ENCODE data around the gene AKR7A2. TPM values are rescaled to one million over a fixed set of nuclear protein-coding genes. Genes with fewer than 3 reads are reported as not detected.

Gene AKR7A2
- total and polyA plus RNA-seq, 2 donors (not counting 1 experiment from before 2014, with no cell fraction given) = 31.3 to 63.6 TPM

- Histone ChIP-seq H3K27me3 (ENCODE audit: control insufficient read depth, insufficient read depth, low read length) (no peaks in the 10 kb centered on the region), H2AFZ (ENCODE audit: low read length) (no peak overlapping the region), H3K9me3 (ENCODE audit: control insufficient read depth, insufficient read depth, low read depth, low read length) (no peaks in the 10 kb centered on the region), H3K79me2 (ENCODE audit: control insufficient read depth, insufficient read depth, low read length) (peaks cover 9% of the 10 kb centered on the region), H3K27ac (ENCODE audit: insufficient read depth, low read length) (no peak overlapping the region), H3K4me3 (replicated peaks in 1 of 4; ENCODE audit: control extremely low read depth in 1 of 4, insufficient read depth in 1 of 4, low read depth in 3 of 4, low read length in 4 of 4) (no peak overlapping the region), H3K4me2 (ENCODE audit: extremely low read depth, insufficient read depth, low read length) (no peak overlapping the region), H3K4me1 (ENCODE audit: control insufficient read depth, extremely low read depth, insufficient read depth, low read length) (peaks cover 4% of the 10 kb centered on the region), H4K20me1 (ENCODE audit: control insufficient read depth, extremely low read depth, insufficient read depth, low read length) (peaks cover 2% of the 10 kb centered on the region), H3K9ac (ENCODE audit: insufficient read depth, low read length) (no peak overlapping the region), H3K36me3 (ENCODE audit: control insufficient read depth, insufficient read depth, low read length) (peaks cover 21% of the 10 kb centered on the region)
- TF ChIP-seq EZH2 (IDR thresholded peaks at IDR 0.05; ENCODE audit: low read length, missing control alignments) (no peak), CTCF (conservative IDR thresholded peaks at IDR 0.05 in 1 of 2, IDR thresholded peaks at IDR 0.05 in 1 of 2; ENCODE audit: low read depth in 1 of 2, low read length in 2 of 2) (no peak)
- DNase-seq (ENCODE audit: low read depth in 2 of 2) = no peak
Measured at GRCh38 chr1:19357299-19357986, 45.5 kb upstream of the AKR7A2 start.

GRCh38 chr1:19356266-19356665 is 44.3 kb upstream of the AKR7A2 start:
- no peak for DNase-seq (ENCODE audit: low read depth in 2 of 2)
- Histone ChIP-seq H3K4me3 (replicated peaks in 1 of 4; ENCODE audit: control extremely low read depth in 1 of 4, insufficient read depth in 1 of 4, low read depth in 3 of 4, low read length in 4 of 4) (no peak overlapping the region), H3K27ac (ENCODE audit: insufficient read depth, low read length) (no peak overlapping the region), H2AFZ (ENCODE audit: low read length) (no peak overlapping the region), H3K9ac (ENCODE audit: insufficient read depth, low read length) (no peak overlapping the region), H3K79me2 (ENCODE audit: control insufficient read depth, insufficient read depth, low read length) (peaks cover 7% of the 10 kb centered on the region), H4K20me1 (ENCODE audit: control insufficient read depth, extremely low read depth, insufficient read depth, low read length) (peaks cover 2% of the 10 kb centered on the region), H3K36me3 (ENCODE audit: control insufficient read depth, insufficient read depth, low read length) (peaks cover 25% of the 10 kb centered on the region), H3K9me3 (ENCODE audit: control insufficient read depth, insufficient read depth, low read depth, low read length) (no peaks in the 10 kb centered on the region), H3K27me3 (ENCODE audit: control insufficient read depth, insufficient read depth, low read length) (no peaks in the 10 kb centered on the region), H3K4me2 (ENCODE audit: extremely low read depth, insufficient read depth, low read length) (no peak overlapping the region), H3K4me1 (ENCODE audit: control insufficient read depth, extremely low read depth, insufficient read depth, low read length) (peaks cover 10% of the 10 kb centered on the region)
- no peak for TF ChIP-seq EZH2 (IDR thresholded peaks at IDR 0.05; ENCODE audit: low read length, missing control alignments)

- Histone ChIP-seq H3K9me3 (ENCODE audit: control insufficient read depth, insufficient read depth, low read depth, low read length) (no peaks in the 10 kb centered on the region), H4K20me1 (ENCODE audit: control insufficient read depth, extremely low read depth, insufficient read depth, low read length) (no peaks in the 10 kb centered on the region), H3K4me2 (ENCODE audit: extremely low read depth, insufficient read depth, low read length) (no peak overlapping the region), H3K4me3 (replicated peaks in 1 of 4; ENCODE audit: control extremely low read depth in 1 of 4, insufficient read depth in 1 of 4, low read depth in 3 of 4, low read length in 4 of 4) (no peak overlapping the region), H3K9ac (ENCODE audit: insufficient read depth, low read length) (no peak overlapping the region), H3K27me3 (ENCODE audit: control insufficient read depth, insufficient read depth, low read length) (no peaks in the 10 kb centered on the region), H3K27ac (ENCODE audit: insufficient read depth, low read length) (no peak overlapping the region), H3K79me2 (ENCODE audit: control insufficient read depth, insufficient read depth, low read length) (peaks cover 6% of the 10 kb centered on the region), H3K4me1 (ENCODE audit: control insufficient read depth, extremely low read depth, insufficient read depth, low read length) (peaks cover 10% of the 10 kb centered on the region), H3K36me3 (ENCODE audit: control insufficient read depth, insufficient read depth, low read length) (peaks cover 28% of the 10 kb centered on the region), H2AFZ (ENCODE audit: low read length) (no peak overlapping the region)
- TF ChIP-seq CTCF (conservative IDR thresholded peaks at IDR 0.05 in 1 of 2, IDR thresholded peaks at IDR 0.05 in 1 of 2; ENCODE audit: low read depth in 1 of 2, low read length in 2 of 2) (no peak), EZH2 (IDR thresholded peaks at IDR 0.05; ENCODE audit: low read length, missing control alignments) (no peak)
- no peak for DNase-seq (ENCODE audit: low read depth in 2 of 2)
Measured at GRCh38 chr1:19354531-19354981, 42.6 kb upstream of the AKR7A2 start.

All from fibroblast of lung (primary cell).